Activated T-helper 1 cell treated with anti-CD3 and anti-CD28 coated beads, Interleukin-12 subunit alpha, Interleukin-12 subunit beta, Interleukin-2, Interleukin-4 antibody, amounts not matched to agents 30 ng/mL and 10 ng/mL and 1 ng/mL, durations not matched to agents 14 hours and 24 hours and 36 hours (primary cell): ENCODE results near the gene FAM240A. TPM values are rescaled to one million over a fixed set of nuclear protein-coding genes. Genes with fewer than 3 reads are reported as not detected.

Experiments used
- DNase-seq: peaks from one replicate; pipeline ENCODE4 v3.0.0; 2021; ENCODE audit warnings: low spot score
- H3K27ac Mint-ChIP-seq: one replicate; pipeline ENCODE4 v1.8.0; 2021; ENCODE audit warnings: mild to moderate bottlenecking, mixed read lengths
- H3K27me3 Mint-ChIP-seq: one replicate; pipeline ENCODE4 v1.8.0; 2022; ENCODE audit warnings: mild to moderate bottlenecking, moderate library complexity, mixed read lengths; ENCODE audit not compliant: insufficient read depth
- H3K36me3 Mint-ChIP-seq: one replicate; pipeline ENCODE4 v1.8.0; 2021; ENCODE audit warnings: low read depth, mixed read lengths
- H3K4me1 Mint-ChIP-seq: one replicate; pipeline ENCODE4 v1.8.0; 2021; ENCODE audit warnings: low read depth, mixed read lengths
- H3K4me3 Mint-ChIP-seq: one replicate; pipeline ENCODE4 v1.8.0; 2021; ENCODE audit warnings: mild to moderate bottlenecking, moderate library complexity, mixed read lengths
- H3K9me3 Mint-ChIP-seq: one replicate; pipeline ENCODE4 v1.8.0; 2021; ENCODE audit warnings: mixed read lengths
- intact Hi-C: fragments of 100-400 bp; cut with micrococcal nuclease; formaldehyde crosslinking; loops from one replicate; pipeline ENCODE4 v1.15.1; 2024
- total RNA-seq: library from RNA; stranded (reverse); gene quantifications from 2 replicates; pipeline ENCODE4 v1.2.3, GENCODE V29; 2022

The FAM240A gene
- total RNA-seq, 1 donor from 2014 or later, result not detected

DNA sequence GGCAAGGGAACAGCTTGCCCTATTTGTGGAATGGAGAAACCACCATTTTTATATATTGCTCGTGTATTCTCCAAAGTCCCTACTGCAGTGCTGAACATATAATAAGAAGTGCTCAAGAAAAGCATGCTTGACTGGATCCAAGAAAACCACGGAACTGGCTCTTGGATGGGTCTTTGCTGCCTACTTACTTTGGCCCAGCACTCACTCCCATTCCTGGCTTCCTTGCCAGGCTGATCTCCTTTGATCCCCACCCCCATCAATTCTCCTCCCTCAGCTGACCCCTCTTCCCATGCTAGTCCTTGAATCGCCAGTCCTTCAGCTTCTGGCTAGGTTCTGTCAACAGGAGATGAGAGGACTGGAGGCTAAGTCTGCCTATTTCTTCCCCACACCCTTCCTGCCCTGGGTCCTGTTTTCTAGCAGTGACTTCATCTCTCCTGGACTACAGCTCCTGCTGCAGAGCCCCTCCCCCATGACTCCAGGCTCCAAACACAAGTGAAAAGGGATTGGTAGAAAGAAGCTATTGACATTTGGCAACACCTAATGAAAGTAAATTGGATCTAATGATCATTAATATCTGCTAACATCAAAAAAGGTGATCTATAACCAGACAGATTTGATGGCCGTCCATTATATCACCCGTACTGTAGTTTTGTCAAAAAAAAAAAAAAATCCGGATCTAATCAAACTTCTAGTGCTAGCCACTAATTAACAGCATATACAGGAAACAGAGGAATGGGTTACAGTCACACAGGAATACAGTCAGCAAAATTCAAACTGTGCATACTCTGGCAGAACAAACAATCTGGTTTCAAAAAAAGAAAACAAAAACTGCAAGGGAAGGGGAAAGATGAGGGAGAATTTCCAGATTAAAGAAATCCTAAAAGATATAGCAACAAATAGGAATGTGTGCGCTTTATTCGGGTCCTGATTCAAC, 7.8 kb downstream of the FAM240A start:
- no peak for DNase-seq
- intact Hi-C loops, result no loop called here
- H3K4me3 Mint-ChIP-seq, result no peak overlapping the region
- H3K27me3 Mint-ChIP-seq, result peaks cover 33% of the 10 kb centered on the region
- H3K27ac Mint-ChIP-seq, result no peak overlapping the region
- H3K4me1 Mint-ChIP-seq, result no peaks in the 10 kb centered on the region
- H3K9me3 Mint-ChIP-seq, result no peaks in the 10 kb centered on the region
- H3K36me3 Mint-ChIP-seq, result no peaks in the 10 kb centered on the region

GRCh38 chr3:46624533-46624932, 12.2 kb downstream of the FAM240A start:
- H3K4me3 Mint-ChIP-seq, result no peak overlapping the region
- H3K27me3 Mint-ChIP-seq, result peaks cover 21% of the 10 kb centered on the region
- no peaks in the 10 kb centered on the region for H3K36me3 Mint-ChIP-seq
- no peak for DNase-seq
- H3K27ac Mint-ChIP-seq, result no peak overlapping the region
- peaks cover 8% of the 10 kb centered on the region for H3K4me1 Mint-ChIP-seq
- intact Hi-C loops, result no loop called here
- no peaks in the 10 kb centered on the region for H3K9me3 Mint-ChIP-seq

DNA sequence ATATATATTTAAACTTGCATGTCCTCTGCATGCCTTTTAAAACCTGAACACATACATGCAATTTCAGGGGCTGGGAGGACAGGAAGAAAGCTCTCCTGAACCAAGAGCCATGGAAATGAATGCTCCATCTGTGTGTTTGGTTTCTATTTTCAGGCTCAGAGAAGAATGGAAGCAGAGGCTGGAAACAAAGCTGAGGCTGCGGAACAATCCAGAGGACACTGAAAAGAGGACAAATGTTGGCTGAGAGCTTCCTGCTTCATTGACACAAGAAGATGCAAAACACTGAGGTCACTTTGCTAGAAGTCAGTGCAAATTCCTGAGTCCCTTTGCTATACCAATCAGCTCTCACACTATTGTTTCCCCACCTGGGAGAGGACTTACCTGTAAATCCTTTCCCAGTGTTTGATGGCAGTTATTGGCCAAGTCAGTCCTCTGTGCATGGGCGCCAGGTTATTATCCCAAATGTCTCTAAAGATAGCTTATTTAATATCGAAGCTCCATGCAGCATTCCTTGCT, 12.7 kb downstream of the FAM240A start:
- Mint-ChIP-seq H3K27ac (no peak overlapping the region), H3K9me3 (no peaks in the 10 kb centered on the region), H3K27me3 (peaks cover 19% of the 10 kb centered on the region), H3K4me3 (no peak overlapping the region), H3K4me1 (peaks cover 13% of the 10 kb centered on the region), H3K36me3 (no peaks in the 10 kb centered on the region)
- DNase-seq, result no peak
- intact Hi-C loops, result no loop called here

DNA sequence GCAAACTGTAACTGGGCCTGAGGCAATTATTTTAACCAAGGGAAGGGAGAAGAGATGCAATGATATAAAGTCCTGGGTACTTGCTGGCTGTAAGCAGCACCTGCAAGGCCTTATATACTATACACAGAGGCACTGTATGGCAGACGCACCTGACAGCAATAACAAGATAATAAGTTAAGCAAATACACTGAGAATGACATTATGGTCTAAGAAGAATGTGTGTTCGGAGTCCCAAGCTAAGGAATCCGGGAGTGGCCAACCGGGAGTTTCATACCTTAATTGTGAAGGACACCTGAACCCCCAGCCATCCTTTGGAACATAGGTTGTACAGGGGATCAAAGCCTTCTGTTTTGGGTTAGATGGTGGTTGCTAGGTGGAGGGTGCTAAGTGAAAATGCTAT, 13.7 kb downstream of the FAM240A start:
- no peak for DNase-seq
- Mint-ChIP-seq H3K9me3 (no peaks in the 10 kb centered on the region), H3K27ac (no peak overlapping the region), H3K4me1 (peaks cover 16% of the 10 kb centered on the region), H3K36me3 (no peaks in the 10 kb centered on the region), H3K27me3 (peaks cover 14% of the 10 kb centered on the region), H3K4me3 (no peak overlapping the region)
- intact Hi-C loops, result no loop called here

- intact Hi-C loops, result no loop called here
- Mint-ChIP-seq H3K36me3 (no peaks in the 10 kb centered on the region), H3K4me1 (peaks cover 16% of the 10 kb centered on the region), H3K9me3 (no peaks in the 10 kb centered on the region), H3K27ac (no peak overlapping the region), H3K27me3 (peaks cover 7% of the 10 kb centered on the region), H3K4me3 (no peak overlapping the region)
- DNase-seq, result no peak
These were observed 14.8 kb downstream of the FAM240A start for GRCh38 chr3:46627078-46627477.

GRCh38 chr3:46628901-46629369, 16.6 kb downstream of the FAM240A start:
- DNase-seq, result no peak
- no peak overlapping the region for H3K27ac Mint-ChIP-seq
- peaks cover 7% of the 10 kb centered on the region for H3K27me3 Mint-ChIP-seq
- peak overlapping the region; percentile 58 for H3K4me3 Mint-ChIP-seq
- intact Hi-C loops, result no loop called here
- H3K36me3 Mint-ChIP-seq, result no peaks in the 10 kb centered on the region
- no peaks in the 10 kb centered on the region for H3K9me3 Mint-ChIP-seq
- peaks cover 16% of the 10 kb centered on the region for H3K4me1 Mint-ChIP-seq

DNA sequence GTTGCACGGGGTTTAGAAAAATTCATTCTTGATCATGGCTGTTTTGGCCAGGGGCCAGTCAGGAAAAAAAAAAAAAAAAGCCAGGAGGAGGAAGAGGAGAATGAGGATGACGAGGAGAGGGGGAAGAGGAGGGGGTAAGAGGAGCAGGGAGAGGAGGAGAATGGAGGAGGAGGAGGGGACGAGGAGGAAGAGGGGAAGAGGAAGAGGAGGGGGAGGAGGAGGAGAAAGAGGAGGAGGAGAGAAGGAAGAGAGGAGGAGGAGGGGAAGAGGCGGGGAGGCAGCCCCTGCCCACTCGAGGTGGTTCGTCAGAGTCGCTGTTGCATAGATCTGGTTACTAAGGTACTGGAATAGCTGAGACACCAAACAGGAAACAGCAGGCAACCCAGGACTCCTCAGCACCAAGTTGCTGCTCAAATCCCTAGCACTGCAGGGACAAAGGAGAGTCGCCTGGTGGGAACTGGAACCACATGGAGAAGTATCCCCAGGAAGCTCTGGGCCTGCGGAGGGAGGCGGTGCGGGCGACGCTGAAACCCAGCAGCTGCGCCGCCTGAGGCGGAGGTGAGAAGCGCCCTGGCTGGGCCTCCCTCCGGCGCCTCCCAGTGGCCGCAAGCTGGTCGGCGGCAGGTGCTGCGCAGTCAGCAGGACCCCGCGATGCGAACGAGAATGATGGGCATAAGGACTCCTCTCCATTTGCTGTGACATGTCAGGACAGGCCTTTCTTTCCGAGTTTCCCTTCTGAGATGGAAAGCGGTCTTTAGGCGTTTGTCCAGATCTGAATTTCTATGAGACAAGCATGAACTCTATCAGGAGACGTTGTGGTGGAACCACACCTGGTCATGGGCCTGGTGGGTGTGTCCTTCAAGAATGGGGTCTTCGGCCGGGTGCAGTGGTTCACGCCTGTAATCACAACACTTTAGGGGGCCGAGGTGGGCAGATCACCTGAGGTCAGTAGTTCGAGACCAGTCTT, 17.5 kb downstream of the FAM240A start:
- H3K27ac Mint-ChIP-seq, result peak overlapping the region; percentile 40
- peaks cover 21% of the 10 kb centered on the region for H3K4me1 Mint-ChIP-seq
- H3K36me3 Mint-ChIP-seq, result no peaks in the 10 kb centered on the region

DNA sequence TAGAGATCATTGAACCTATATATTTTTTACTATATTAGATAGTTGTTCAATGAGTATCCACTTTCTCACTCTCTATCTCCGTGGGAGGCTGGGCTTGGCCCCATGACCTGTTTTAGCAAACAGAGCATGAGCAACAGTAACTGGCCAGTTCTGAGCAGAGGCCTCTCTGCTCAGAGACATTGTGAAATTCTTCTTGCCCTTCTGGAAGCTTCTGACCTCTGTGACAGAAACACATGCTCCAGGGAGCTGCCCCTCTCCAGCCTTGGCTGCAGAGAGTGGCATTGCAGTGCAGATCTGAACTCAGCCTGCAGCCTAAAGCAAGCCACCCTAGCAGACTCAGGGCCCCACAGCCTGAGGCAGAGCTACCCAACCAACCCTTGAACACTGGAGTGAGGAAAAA, 20.5 kb downstream of the FAM240A start:
- DNase-seq, result no peak
- Mint-ChIP-seq H3K27ac (no peak overlapping the region), H3K36me3 (no peaks in the 10 kb centered on the region), H3K27me3 (peaks cover 7% of the 10 kb centered on the region), H3K9me3 (no peaks in the 10 kb centered on the region), H3K4me3 (no peak overlapping the region), H3K4me1 (peaks cover 23% of the 10 kb centered on the region)
- intact Hi-C loops, result no loop called here

More for the DNA sequence above, 17.5 kb downstream of the FAM240A start:
- DNase-seq, result peak; percentile 68
- Mint-ChIP-seq H3K9me3 (no peaks in the 10 kb centered on the region), H3K27me3 (peaks cover 7% of the 10 kb centered on the region), H3K4me3 (peak overlapping the region; percentile 58)
- intact Hi-C loops, result loop anchor here (1.0 to 2.0 kb wide), 2 partner anchors 63 to 142 kb away; partner anchors contain the start of gene ALS2CL

DNA sequence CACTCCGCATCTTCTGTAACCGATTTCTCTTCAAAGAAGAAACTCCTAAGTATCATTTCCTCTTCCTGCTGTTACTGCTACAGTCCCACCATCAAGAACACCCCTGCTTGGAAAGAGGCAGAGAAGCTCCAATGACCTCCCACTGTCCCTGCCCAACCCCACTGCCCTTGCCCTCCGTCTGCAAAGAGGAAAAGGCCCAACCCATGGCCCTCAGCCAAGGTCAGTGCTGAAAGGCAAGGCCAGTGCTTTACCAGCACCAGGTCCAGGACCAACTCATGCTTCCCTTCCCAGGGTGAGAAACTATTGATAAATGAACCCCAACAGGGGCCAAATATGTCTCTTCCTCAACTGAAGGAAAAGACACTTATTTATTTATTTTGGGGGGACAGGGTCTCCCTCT, 22.5 kb downstream of the FAM240A start:
- Mint-ChIP-seq H3K4me3 (no peak overlapping the region), H3K4me1 (peaks cover 12% of the 10 kb centered on the region), H3K36me3 (no peaks in the 10 kb centered on the region), H3K27me3 (peaks cover 7% of the 10 kb centered on the region), H3K27ac (no peak overlapping the region), H3K9me3 (no peaks in the 10 kb centered on the region)
- intact Hi-C loops, result no loop called here
- DNase-seq, result no peak

GRCh38 chr3:46639221-46639620, 26.9 kb downstream of the FAM240A start:
- no peaks in the 10 kb centered on the region for H3K36me3 Mint-ChIP-seq
- DNase-seq, result no peak
- H3K4me1 Mint-ChIP-seq, result peaks cover 6% of the 10 kb centered on the region
- intact Hi-C loops, result no loop called here
- H3K27ac Mint-ChIP-seq, result no peak overlapping the region
- H3K4me3 Mint-ChIP-seq, result no peak overlapping the region
- peaks cover 10% of the 10 kb centered on the region for H3K9me3 Mint-ChIP-seq
- H3K27me3 Mint-ChIP-seq, result peaks cover 13% of the 10 kb centered on the region

GRCh38 chr3:46640927-46641326, 28.6 kb downstream of the FAM240A start:
- no peak overlapping the region for H3K4me3 Mint-ChIP-seq
- no peak for DNase-seq
- H3K36me3 Mint-ChIP-seq, result no peaks in the 10 kb centered on the region
- no peak overlapping the region for H3K27ac Mint-ChIP-seq
- H3K4me1 Mint-ChIP-seq, result no peaks in the 10 kb centered on the region
- H3K27me3 Mint-ChIP-seq, result peaks cover 9% of the 10 kb centered on the region
- intact Hi-C loops, result no loop called here
- peaks cover 10% of the 10 kb centered on the region for H3K9me3 Mint-ChIP-seq

GRCh38 chr3:46642971-46643370, 30.6 kb downstream of the FAM240A start:
- Mint-ChIP-seq H3K9me3 (peaks cover 10% of the 10 kb centered on the region), H3K4me3 (no peak overlapping the region), H3K4me1 (no peaks in the 10 kb centered on the region), H3K27me3 (peaks cover 12% of the 10 kb centered on the region), H3K27ac (no peak overlapping the region), H3K36me3 (no peaks in the 10 kb centered on the region)
- intact Hi-C loops, result no loop called here
- no peak for DNase-seq
